ENCODE measurements around the gene ODF4.

GRCh38 chr17:8337802-8338752, 1.6 kb upstream of the ODF4 start:
- TF ChIP-seq CTCF (IDR thresholded peaks at IDR 0.05): no peak
- TF ChIP-seq POLR2A (IDR thresholded peaks at IDR 0.05): no peak
